ENCODE results near the gene CHST15. TPM values are rescaled to one million over a fixed set of nuclear protein-coding genes. Genes with fewer than 3 reads are reported as not detected.

The CHST15 gene
- total and polyA plus RNA-seq, 2 of the 4 experiments (the other 2 are of a cell fraction): 0.14 to 0.18 TPM

DNA sequence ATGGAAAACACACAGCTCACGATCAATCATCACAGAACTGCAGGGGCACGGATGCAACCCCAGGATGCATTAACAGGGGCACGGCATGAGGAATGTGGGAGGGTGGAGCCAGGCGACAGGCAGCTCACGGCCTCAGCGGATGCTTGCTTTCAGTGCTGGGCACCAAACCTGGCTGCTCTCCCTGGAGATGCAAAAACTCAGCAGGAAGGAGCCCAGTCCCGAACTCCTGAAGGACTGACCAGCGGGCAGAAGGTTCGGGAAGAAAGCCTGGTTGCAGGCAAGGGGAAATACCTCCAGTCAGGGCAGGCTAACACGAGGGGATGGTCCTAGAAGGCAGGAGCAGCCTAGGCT, 66.8 kb downstream of the CHST15 start:
- TF ChIP-seq NFE2L2 (IDR thresholded peaks at IDR 0.05; ENCODE audit: low read depth, low read length) (no peak), MAZ (IDR thresholded peaks at IDR 0.05; ENCODE audit: borderline replicate concordance, low read depth, low read length) (no peak), RFX5 (IDR thresholded peaks at IDR 0.05; ENCODE audit: low read depth, low read length) (no peak), POLR2A (IDR thresholded peaks at IDR 0.05; ENCODE audit: low read depth, low read length) (no peak), FOS (IDR thresholded peaks at IDR 0.05; ENCODE audit: low read depth, low read length) (no peak), MXI1 (IDR thresholded peaks at IDR 0.05; ENCODE audit: borderline replicate concordance, low read depth, low read length) (no peak), SMC3 (IDR thresholded peaks at IDR 0.05; ENCODE audit: low read depth, low read length) (no peak), RCOR1 (IDR thresholded peaks at IDR 0.05; ENCODE audit: insufficient replicate concordance, low read length) (no peak), CHD1 (IDR thresholded peaks at IDR 0.05; ENCODE audit: low read depth, low read length) (no peak), MAFK (IDR thresholded peaks at IDR 0.05; ENCODE audit: low read depth, low read length) (no peak), RAD21 (IDR thresholded peaks at IDR 0.05; ENCODE audit: low read length) (no peak), BHLHE40 (IDR thresholded peaks at IDR 0.05; ENCODE audit: low read depth, low read length) (no peak), CEBPB (IDR thresholded peaks at IDR 0.05; ENCODE audit: low read depth, low read length) (no peak)
- TF ChIP-seq, protein P1, sequence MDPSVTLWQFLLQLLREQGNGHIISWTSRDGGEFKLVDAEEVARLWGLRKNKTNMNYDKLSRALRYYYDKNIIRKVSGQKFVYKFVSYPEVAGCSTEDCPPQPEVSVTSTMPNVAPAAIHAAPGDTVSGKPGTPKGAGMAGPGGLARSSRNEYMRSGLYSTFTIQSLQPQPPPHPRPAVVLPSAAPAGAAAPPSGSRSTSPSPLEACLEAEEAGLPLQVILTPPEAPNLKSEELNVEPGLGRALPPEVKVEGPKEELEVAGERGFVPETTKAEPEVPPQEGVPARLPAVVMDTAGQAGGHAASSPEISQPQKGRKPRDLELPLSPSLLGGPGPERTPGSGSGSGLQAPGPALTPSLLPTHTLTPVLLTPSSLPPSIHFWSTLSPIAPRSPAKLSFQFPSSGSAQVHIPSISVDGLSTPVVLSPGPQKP (IDR thresholded peaks at IDR 0.05; ENCODE audit: borderline replicate concordance, low read depth, low read length): no peak
- TF ChIP-seq, protein P2, sequence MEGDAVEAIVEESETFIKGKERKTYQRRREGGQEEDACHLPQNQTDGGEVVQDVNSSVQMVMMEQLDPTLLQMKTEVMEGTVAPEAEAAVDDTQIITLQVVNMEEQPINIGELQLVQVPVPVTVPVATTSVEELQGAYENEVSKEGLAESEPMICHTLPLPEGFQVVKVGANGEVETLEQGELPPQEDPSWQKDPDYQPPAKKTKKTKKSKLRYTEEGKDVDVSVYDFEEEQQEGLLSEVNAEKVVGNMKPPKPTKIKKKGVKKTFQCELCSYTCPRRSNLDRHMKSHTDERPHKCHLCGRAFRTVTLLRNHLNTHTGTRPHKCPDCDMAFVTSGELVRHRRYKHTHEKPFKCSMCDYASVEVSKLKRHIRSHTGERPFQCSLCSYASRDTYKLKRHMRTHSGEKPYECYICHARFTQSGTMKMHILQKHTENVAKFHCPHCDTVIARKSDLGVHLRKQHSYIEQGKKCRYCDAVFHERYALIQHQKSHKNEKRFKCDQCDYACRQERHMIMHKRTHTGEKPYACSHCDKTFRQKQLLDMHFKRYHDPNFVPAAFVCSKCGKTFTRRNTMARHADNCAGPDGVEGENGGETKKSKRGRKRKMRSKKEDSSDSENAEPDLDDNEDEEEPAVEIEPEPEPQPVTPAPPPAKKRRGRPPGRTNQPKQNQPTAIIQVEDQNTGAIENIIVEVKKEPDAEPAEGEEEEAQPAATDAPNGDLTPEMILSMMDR (conservative IDR thresholded peaks at IDR 0.05; ENCODE audit: low read depth, low read length): no peak
- TF ChIP-seq, protein P3, sequence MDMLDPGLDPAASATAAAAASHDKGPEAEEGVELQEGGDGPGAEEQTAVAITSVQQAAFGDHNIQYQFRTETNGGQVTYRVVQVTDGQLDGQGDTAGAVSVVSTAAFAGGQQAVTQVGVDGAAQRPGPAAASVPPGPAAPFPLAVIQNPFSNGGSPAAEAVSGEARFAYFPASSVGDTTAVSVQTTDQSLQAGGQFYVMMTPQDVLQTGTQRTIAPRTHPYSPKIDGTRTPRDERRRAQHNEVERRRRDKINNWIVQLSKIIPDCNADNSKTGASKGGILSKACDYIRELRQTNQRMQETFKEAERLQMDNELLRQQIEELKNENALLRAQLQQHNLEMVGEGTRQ (IDR thresholded peaks at IDR 0.05; ENCODE audit: low read depth, low read length): no peak
- Histone ChIP-seq H3K23ac (ENCODE audit: low read depth, low read length) (no peak overlapping the region), H3K36me3 (ENCODE audit: control insufficient read depth, insufficient read depth, low read length) (no peaks in the 10 kb centered on the region), H2AK9ac (replicated peaks; ENCODE audit: low read depth, low read length, poor library complexity) (no peak overlapping the region), H3K9me3 (ENCODE audit: control insufficient read depth, insufficient read depth, low read length) (no peaks in the 10 kb centered on the region), H3K4me1 (ENCODE audit: control insufficient read depth, insufficient read depth, low read length) (no peaks in the 10 kb centered on the region), H4K91ac (ENCODE audit: insufficient read depth, low read depth, low read length) (no peak overlapping the region), H3K4ac (ENCODE audit: low read depth, low read length) (no peak overlapping the region), H3K9me1 (ENCODE audit: insufficient read depth, low read length) (no peaks in the 10 kb centered on the region), H2BK20ac (ENCODE audit: low read depth, low read length) (no peak overlapping the region), H3K27ac (ENCODE audit: insufficient read depth, low read length) (no peak overlapping the region), H3K4me3 (ENCODE audit: insufficient read depth, low read depth, low read length) (no peak overlapping the region), H3K4me2 (ENCODE audit: low read depth, low read length) (no peak overlapping the region), H4K20me1 (ENCODE audit: insufficient read depth, low read length) (no peaks in the 10 kb centered on the region), H3K9ac (ENCODE audit: low read depth, low read length) (no peak overlapping the region), H2BK5ac (ENCODE audit: low read depth, low read length, poor library complexity, severe bottlenecking) (no peak overlapping the region), H3K56ac (ENCODE audit: extremely low read depth, insufficient read depth, low read length) (no peak overlapping the region), H2BK15ac (ENCODE audit: low read depth, low read length) (no peak overlapping the region), H3K79me1 (ENCODE audit: low read depth in 1 of 2, low read length in 2 of 2) (no peaks in the 10 kb centered on the region), H3K27me3 (ENCODE audit: control insufficient read depth, insufficient read depth, low read length) (no peaks in the 10 kb centered on the region; the same call in 1 of the 2 replicates), H3K18ac (ENCODE audit: low read depth, low read length) (no peak overlapping the region), H3K14ac (replicated peaks; ENCODE audit: low read depth, low read length) (no peak overlapping the region), H2AK5ac (ENCODE audit: low read depth, low read length) (no peak overlapping the region), H4K5ac (ENCODE audit: low read depth, low read length) (no peak overlapping the region), H2BK120ac (ENCODE audit: low read depth, low read length) (no peak overlapping the region), H2AFZ (replicated peaks; ENCODE audit: low read length, poor library complexity) (peak overlapping the region; percentile 21), H4K8ac (ENCODE audit: low read depth in 2 of 2, low read length in 2 of 2) (no peak overlapping the region)
- in situ Hi-C loops (cut with MboI; ENCODE audit: low sequenced_read_pairs): no loop called here
- intact Hi-C loops (cut with micrococcal nuclease): no loop called here
- DNase-seq (no peak), ATAC-seq (ENCODE audit: low read depth) (no peak)
- no TSS peak for BruUV-seq (replicated peaks)
- WGBS, 2 experiments (ENCODE audit: extremely low coverage in 2 of 2, insufficient read length in 1 of 2): 33% methylated on average over 4 of the region's 10 CpGs; no CpG with 5 or more reads in 1 of the 2 experiments
- dilution Hi-C loops (cut with HindIII; ENCODE audit: low sequenced_read_pairs, unreplicated experiment): no loop called here
- ChIA-PET CTCF (no interaction called here), POLR2A (ENCODE audit: unreplicated experiment) (no interaction called here)

All from IMR-90 (cell line).